Endothelial cell (in vitro differentiated cells): ENCODE data around the gene ITIH5. TPM values are rescaled to one million over a fixed set of nuclear protein-coding genes. Genes with fewer than 3 reads are reported as not detected.

Experiments
- DNase-seq: peaks from one replicate; pipeline ENCODE4 v3.0.0; 2021; ENCODE audit warnings: low spot score
- H3K27ac Mint-ChIP-seq: one replicate; pipeline ENCODE4 v1.8.0; 2021; ENCODE audit warnings: mixed read lengths, inconsistent platforms; ENCODE audit not compliant: unreplicated experiment
- H3K27me3 Mint-ChIP-seq: one replicate; pipeline ENCODE4 v1.8.0; 2021; ENCODE audit warnings: mild to moderate bottlenecking, moderate library complexity, mixed read lengths, inconsistent platforms; ENCODE audit not compliant: unreplicated experiment
- H3K36me3 Mint-ChIP-seq: one replicate; pipeline ENCODE4 v1.8.0; 2021; ENCODE audit warnings: mild to moderate bottlenecking, low read depth, mixed read lengths, inconsistent platforms; ENCODE audit not compliant: unreplicated experiment
- H3K4me1 Mint-ChIP-seq: one replicate; pipeline ENCODE4 v1.8.0; 2021; ENCODE audit warnings: mild to moderate bottlenecking, mixed read lengths, inconsistent platforms; ENCODE audit not compliant: unreplicated experiment
- H3K4me3 Mint-ChIP-seq: one replicate; pipeline ENCODE4 v1.8.0; 2021; ENCODE audit warnings: mild to moderate bottlenecking, mixed read lengths, inconsistent platforms; ENCODE audit not compliant: unreplicated experiment
- H3K9me3 Mint-ChIP-seq: one replicate; pipeline ENCODE4 v1.8.0; 2021; ENCODE audit warnings: mixed read lengths, inconsistent platforms; ENCODE audit not compliant: unreplicated experiment
- total RNA-seq: library from RNA; stranded (reverse); fragmentation: NEBNext Ultra II Directional; extraction: Animal tissue kit (Norgen Biotek cat#: 25700); gene quantifications from one replicate; pipeline ENCODE4 v1.2.1, GENCODE V29; 2021; ENCODE audit not compliant: unreplicated experiment
- TF ChIP-seq, protein P1 (sequence below): fragments of 200-600 bp; sonication (generic); IDR thresholded peaks from one replicate; pipeline ENCODE4 v1.5.0; 2021; ENCODE audit warnings: antibody characterized with exemption; ENCODE audit not compliant: unreplicated experiment

ITIH5 gene
- total RNA-seq, 1 donor from 2014 or later = 0.36 TPM

DNA sequence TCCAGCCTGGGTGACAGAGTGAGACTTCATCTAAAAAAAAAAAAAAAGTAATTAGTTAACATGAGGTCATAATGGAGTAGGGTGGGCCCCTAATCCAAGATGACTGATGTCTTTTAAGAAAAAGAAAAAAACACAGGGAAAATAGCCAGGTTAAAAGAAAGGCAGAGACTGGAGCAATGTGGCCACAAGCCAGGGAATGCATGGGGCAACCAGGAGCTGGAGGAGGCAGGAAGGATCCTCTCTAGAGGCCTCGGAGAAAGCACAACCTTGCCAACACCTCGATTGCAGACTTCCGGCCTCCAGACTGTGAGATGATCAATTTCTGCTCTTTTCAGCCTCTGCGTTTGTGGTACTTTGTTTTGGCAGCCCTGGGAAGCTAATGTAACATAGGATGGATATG, 121.5 kb downstream of the ITIH5 start:
- H3K27ac Mint-ChIP-seq = no peak overlapping the region

DNA sequence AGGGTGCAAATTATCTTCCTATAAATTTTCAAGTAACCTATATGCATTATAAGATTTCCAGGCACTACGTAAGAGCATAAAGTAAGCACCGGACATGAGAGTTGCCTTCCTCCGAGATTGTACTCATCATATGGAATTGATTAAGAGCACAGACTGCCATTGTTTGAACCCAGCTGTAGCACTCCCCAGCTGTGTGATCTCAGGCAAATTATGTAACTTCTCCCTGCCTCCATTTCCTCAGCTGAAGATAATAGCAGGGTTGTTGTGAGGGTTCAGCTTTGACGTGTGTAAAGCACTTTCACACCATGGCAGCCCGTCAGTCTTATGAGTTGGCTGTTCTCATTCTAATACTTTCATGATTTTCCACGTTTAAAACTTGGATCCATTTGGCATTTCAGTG, 122.6 kb downstream of the ITIH5 start:
- Mint-ChIP-seq H3K36me3 (no peaks in the 10 kb centered on the region), H3K27me3 (no peaks in the 10 kb centered on the region), H3K4me1 (peaks cover 3% of the 10 kb centered on the region), H3K4me3 (no peak overlapping the region), H3K27ac (no peak overlapping the region), H3K9me3 (no peaks in the 10 kb centered on the region)
- no peak for DNase-seq
- TF ChIP-seq, protein P1, sequence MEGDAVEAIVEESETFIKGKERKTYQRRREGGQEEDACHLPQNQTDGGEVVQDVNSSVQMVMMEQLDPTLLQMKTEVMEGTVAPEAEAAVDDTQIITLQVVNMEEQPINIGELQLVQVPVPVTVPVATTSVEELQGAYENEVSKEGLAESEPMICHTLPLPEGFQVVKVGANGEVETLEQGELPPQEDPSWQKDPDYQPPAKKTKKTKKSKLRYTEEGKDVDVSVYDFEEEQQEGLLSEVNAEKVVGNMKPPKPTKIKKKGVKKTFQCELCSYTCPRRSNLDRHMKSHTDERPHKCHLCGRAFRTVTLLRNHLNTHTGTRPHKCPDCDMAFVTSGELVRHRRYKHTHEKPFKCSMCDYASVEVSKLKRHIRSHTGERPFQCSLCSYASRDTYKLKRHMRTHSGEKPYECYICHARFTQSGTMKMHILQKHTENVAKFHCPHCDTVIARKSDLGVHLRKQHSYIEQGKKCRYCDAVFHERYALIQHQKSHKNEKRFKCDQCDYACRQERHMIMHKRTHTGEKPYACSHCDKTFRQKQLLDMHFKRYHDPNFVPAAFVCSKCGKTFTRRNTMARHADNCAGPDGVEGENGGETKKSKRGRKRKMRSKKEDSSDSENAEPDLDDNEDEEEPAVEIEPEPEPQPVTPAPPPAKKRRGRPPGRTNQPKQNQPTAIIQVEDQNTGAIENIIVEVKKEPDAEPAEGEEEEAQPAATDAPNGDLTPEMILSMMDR = no peak

More for the DNA sequence above, 121.5 kb downstream of the ITIH5 start:
- no peak overlapping the region for H3K4me3 Mint-ChIP-seq
- H3K4me1 Mint-ChIP-seq = no peaks in the 10 kb centered on the region
- no peaks in the 10 kb centered on the region for H3K27me3 Mint-ChIP-seq
- no peaks in the 10 kb centered on the region for H3K36me3 Mint-ChIP-seq
- TF ChIP-seq, protein P1 = no peak
- no peaks in the 10 kb centered on the region for H3K9me3 Mint-ChIP-seq
- no peak for DNase-seq

DNA sequence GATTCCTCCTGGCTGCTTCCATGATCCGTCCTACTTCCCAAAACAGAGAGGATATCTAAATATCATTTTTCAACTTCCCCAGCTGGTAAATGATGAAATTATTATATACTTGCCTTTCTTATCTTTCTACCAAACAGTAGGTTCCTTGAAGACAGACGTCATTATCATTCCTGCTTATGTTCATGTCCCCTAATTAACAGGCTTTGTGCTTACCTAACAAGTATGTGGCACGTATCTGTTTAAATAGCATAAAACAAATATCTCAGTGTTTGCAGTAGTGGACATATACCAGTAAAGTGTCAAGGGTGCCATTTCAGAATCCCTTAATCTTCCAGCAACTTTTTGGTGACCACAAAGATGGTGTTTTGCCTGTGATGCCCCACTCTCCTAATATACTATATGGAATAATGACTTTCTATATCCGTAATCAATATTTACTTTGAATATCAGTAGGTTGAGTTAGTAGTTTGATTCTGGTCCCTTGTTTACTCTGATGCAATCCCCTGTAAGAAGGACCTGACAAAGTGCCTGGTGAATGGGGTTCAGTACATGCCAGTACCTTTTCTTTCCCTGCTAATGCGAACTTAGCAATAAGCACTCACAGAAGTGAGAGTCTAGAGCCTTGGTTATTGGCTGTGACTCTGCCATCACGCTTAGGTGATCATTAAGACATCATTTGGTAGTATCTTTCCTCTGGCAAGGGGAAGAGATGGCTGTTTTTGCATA, 124.4 kb downstream of the ITIH5 start:
- TF ChIP-seq, protein P1 = no peak
- no peak overlapping the region for H3K27ac Mint-ChIP-seq
- H3K4me1 Mint-ChIP-seq = peaks cover 7% of the 10 kb centered on the region
- no peak for DNase-seq
- H3K27me3 Mint-ChIP-seq = no peaks in the 10 kb centered on the region
- H3K4me3 Mint-ChIP-seq = no peak overlapping the region
- H3K36me3 Mint-ChIP-seq = peaks cover 4% of the 10 kb centered on the region
- no peaks in the 10 kb centered on the region for H3K9me3 Mint-ChIP-seq

DNA sequence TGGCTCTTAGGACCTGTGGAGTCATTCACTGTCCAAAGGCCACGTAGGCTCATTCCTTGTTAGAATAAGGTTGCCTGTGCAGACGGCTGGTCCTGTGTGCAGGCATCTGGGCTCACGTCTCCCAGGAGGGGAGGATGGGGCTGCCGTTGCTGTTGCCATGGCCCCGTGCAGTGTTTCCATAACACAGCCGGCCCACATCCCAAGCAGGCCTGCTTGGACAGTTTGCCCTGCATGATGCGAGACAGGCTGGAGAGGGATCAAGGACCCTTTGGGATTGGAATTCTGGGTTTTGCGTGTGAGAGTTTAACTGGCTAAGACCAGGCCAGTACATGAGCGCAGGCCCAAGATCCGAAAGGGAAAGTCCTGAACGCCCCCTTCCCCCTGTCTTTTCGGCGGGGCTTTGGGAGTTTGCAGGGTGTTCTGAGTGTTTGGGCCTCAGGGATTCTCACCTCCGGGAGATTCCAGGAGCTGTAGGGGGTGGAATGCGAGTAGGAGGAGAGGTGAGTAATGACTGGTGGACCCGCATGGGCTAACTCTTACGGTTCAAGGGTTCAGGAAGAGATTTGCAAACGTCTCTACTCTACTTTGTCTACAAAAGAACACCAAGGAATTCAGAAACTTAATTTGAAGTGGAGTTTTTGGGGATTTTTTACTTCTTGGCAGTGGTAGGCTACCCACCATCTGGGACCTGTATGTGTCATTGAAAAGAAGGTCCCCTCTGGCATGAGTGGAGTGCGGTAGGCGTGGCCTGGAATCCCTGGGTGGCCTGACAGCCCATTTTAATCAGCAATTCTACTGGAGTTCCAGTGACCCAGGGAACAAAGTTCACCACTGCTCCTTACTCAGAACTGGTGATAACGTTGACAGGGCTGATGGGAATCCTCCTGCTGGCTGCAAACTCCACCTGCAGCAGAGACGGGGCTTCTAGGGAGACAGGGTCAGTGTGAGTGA, 125.4 kb downstream of the ITIH5 start:
- H3K4me3 Mint-ChIP-seq = no peak overlapping the region

More for the DNA sequence above, 125.4 kb downstream of the ITIH5 start:
- H3K36me3 Mint-ChIP-seq = peaks cover 4% of the 10 kb centered on the region
- peaks cover 7% of the 10 kb centered on the region for H3K4me1 Mint-ChIP-seq
- H3K9me3 Mint-ChIP-seq = no peaks in the 10 kb centered on the region
- no peaks in the 10 kb centered on the region for H3K27me3 Mint-ChIP-seq
- H3K27ac Mint-ChIP-seq = no peak overlapping the region
- DNase-seq = no peak
- TF ChIP-seq, protein P1 = no peak
